GM18520 (cell line): ENCODE data around the gene TFAP2A.

Experiments used
- ATAC-seq: cut with Tn5 transposase; IDR thresholded peaks from one replicate; pipeline ENCODE4 v1.9.1; 2021; ENCODE audit not compliant: unreplicated experiment

The TFAP2A gene

DNA sequence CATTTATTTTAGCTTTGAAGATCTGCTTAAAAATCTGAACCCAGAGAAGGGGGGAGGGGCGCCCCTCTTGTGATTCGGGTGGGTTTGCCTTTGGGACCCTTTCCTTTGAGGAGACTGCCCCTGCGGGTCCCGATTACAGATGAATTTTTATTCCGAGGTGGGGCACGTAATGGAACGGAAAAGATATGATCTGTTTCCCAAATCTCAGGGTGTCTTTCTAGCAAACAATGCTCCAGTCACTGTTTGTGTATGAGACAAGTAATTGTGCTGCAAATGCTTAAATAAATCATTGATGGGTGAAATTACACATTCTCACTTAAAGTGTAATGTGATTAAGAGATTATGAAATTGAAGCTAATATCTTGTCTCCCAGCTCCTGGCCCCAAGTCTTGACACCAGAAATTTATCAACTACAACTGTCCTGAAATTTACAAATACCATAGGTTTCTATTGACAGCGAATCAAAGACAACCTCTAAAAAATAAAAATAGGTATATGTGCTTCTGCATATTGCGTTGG lies 30.7 kb downstream of the TFAP2A start:
- ATAC-seq, result no peak

DNA sequence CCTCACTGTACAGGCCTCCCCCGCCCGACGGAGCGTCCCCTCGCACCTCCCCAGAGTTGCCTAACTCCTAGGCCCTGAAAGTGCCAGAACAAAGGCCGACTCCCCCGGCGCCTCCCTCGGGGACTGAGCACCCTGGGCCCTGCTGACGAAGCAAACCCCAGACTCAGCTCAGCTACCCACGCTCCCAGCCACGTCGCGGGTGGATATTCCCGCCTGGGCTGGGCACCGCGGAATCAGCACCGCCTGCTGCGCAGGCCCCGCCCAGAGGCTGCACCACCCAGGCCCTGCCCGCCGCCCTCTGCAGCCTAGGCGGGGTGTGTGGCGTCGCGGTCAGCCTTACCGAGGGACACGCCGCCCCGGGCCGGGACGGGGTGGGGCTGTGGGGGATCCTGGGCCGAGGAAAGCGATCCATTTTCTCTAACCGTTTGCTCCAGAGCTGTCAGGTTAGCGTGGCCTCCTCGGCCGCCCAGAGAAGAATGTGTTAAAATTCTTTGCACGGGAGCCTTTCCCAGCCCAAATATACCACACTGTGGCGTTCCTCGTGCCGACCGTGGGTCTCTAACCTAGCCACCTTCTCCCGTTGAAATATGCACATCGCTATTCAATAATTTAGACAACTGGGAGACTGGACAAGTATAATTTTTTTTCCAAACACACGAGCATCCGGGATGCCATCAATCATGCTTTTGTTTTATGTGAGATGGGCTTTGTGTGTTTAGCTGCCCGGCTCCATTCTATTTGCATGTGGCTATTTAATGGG lies 31.4 kb downstream of the TFAP2A start:
- ATAC-seq, result no peak

DNA sequence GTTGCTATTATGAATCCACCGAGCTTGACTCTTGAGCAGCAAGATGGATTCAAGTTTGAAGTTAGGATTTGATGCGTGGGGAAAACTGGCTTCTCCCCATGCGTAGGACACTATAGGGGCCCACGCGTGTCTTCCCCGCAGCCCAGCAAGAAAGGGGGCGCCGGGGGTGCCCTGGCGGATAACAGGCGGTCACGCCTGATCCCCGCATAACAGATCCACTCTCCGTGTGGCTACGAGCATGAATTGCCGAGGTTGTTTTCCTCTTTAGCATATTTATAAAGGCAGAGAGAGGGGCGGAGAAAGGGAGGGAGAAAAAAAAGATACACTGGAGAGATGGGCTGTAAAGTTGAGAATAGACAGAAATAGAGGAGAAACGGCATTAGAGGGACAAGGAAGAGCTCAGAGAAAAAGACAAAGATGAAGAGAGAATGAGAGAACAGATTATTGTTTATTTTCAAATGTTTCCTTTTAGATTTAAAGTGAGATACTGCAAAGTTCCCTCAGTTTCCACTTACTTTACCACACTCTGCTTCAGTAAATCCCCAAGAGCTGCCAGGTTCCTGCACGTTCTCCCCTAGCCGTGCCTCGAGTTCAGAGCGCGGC lies 32.0 kb downstream of the TFAP2A start:
- no peak for ATAC-seq

GRCh38 chr6:10382322-10382721 lies 32.6 kb downstream of the TFAP2A start:
- no peak for ATAC-seq

DNA sequence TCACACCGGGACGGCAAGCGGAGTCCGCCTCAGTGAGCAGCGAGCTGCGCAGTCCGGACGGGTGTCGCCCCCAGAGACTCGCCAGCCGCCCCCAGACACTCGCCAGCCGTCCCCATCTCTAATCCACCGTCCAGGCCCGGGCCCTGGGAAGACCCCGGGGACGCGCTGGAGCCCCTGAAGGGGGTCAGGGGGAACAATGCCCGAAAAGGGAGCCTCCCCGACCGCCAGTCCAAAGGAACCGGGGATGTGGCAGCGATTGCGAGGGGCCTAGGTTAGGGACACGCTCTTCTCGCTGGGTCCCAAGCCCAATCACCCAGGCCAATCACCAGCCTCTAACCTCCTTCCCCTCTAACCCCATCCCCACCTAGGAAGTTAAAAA lies 33.1 kb downstream of the TFAP2A start:
- ATAC-seq, result no peak

DNA sequence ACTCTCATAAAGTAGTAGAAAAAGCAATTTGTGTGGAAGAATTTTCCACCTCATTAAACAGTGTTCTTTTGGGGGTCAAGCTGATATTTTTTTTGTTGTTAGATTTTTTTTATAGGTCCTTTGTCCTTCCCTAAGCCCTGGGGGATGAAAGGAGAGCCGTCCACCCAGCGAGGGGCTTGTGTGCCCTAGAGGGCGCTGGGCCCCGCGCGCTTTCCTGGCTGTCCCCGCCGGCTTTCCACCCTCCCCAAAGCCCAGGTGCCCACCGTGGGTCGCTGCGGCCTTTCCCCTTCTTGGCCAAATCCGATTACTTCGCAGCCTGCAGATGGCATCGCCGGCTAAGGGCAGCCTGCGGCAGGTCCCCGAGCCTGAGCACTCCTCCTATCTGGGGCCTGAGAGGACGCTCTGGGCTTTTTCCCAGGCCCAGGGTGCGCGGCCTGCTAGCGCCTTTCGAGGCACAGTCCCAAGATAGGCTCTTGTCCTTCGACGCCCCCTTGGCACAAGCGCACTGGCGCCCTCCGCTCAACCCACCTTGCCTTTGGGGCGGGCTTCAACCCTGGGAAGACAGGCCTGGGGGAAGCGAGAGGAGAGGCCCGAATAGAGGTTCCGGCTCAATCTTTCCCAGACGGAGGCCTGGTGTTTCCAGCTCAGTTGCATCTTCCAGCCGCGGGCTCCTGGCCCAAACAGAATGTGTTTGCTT lies 33.6 kb downstream of the TFAP2A start:
- no peak for ATAC-seq

DNA sequence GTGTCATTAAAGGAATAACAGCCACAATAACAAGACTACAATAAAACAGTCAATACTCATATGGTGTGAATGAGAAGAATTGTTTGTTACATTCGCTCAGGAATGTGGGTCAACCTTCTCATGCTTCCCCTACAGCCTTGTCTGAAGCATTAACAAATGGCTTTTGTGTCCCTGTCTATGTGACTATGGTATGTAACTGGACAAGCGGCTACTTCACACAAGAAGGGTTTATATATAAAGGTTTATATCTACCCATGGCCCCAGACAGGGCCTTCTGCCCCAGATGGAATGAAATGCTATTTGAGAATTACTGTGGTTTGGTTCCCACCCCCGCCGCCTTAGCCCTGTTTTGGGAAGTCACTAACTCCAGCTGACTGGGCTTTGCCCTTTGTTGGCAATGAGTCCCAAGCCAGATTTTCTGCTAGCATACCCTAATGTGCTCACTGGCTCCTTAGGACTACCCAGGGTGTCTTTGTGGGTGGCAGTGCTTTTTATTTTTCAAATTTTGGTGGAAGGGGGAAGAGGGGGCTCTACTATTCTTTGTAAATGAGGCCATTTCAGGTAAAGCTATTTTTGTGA lies 39.4 kb downstream of the TFAP2A start:
- ATAC-seq, result no peak

DNA sequence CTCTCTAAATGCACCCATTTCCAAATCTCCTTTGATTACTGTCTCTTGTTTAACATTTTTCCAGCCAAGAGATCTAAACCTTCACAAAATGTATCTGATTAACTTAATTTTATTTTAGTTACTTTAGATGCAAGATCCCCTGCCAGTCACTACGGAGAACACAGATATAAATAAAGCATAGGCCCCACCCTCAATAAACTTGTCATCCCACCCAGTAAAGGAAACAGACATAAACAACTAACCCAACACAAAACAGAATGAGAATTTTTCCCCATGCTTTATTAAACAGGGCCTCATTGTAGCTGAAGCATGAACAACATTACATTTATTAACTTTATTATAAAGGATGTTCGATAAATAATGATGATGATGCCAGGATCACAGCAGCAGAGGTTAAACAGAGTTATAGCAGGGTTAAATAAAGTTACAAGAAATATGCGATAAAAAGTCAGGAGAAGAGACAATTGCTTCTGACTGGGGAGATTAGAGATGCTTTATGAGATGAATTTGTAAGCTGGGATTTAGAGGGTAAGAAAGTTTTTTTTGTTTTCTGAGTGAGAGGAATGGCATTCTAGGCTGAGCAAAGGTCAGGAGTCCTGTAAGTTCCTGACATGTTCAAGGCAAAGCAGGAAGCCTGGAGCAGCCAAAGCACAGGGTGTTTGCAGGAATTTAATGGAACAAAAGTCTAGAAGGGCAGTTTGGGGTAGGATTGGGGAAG lies 41.1 kb downstream of the TFAP2A start:
- ATAC-seq, result no peak

DNA sequence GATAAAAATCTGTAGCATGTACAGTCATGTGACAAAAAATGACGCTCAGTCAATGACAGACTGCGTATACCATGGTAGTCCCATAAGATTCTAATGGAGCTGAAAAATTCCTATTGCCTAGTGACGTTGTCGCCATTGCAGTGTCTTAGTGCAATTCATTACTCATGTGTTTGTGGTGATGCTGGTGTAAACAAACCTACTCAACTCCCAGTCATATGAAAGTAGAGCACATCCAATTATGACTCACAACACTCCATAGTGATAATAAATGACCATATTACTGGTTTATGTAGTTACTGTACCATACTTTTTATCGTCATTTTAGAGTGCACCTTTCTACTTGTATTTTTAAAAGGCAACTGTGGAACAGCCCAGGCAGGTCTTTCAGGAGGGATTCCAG lies 45.0 kb downstream of the TFAP2A start:
- peak; percentile 55 for ATAC-seq

- ATAC-seq, result no peak
Observed at GRCh38 chr6:10368861-10369260, 46.0 kb downstream of the TFAP2A start.

- no peak for ATAC-seq
Observed at GRCh38 chr6:10363911-10364310, 51.0 kb downstream of the TFAP2A start.

DNA sequence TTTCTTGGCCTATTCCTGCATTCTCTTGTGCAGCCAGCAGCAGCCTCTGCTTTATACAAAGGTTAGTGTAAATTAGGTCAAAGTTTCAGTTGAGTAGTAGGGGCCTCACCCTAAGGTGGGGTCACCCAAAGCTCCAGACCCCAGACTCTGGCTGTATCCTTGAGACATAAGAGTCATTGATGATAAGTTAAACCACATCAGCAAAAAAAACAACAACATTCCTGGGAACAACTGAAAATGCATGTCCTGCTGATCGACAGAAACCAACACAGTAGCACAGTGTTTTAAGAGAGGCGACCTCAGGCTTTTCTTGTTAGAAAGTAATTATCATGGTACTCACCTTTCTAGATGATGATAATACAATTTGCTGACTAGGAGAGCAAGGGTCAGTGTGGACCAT lies 52.6 kb downstream of the TFAP2A start:
- ATAC-seq, result no peak

DNA sequence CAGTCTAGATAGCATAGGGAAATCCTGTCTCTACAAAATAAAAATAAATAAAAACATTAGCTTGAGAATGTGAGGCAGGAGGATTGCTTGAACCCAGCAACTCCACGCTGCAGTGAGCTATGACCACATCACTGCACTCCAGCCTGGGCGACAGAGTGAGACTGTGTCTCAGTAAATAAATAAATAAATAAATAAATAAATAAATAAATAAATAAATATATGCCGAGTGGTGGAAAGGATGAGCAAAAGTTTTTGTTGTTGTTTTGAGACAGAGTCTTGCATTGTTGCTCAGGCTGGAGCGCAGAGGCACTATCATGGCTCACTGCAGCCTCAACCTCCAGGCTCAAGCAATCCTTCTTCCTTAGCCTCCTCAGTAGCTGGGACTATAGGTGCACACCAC lies 53.4 kb downstream of the TFAP2A start:
- no peak for ATAC-seq

GRCh38 chr6:10359581-10359980 lies 55.3 kb downstream of the TFAP2A start:
- ATAC-seq, result no peak

GRCh38 chr6:10355115-10355702 lies 59.7 kb downstream of the TFAP2A start:
- no peak for ATAC-seq

- no peak for ATAC-seq
Observed at GRCh38 chr6:10351791-10352190, 63.1 kb downstream of the TFAP2A start.

DNA sequence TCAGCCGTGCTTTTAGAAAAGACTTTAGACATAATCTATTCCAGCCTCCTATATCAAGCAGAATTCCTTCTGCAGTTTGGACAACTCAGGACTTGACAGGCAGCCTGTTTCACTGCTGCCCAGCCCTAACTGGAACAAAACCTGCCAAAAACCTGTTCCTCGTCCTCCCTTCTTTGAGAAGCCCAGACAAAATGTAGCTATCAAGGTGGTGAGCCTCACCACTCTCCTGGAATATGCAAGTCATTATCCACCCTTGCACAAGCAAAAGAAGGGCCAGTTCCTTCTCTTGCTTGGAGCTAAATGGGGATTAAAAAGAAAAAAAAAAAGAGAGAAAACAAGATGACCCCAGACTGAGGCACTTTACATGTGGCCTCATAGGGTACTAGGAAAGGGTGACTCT lies 64.2 kb downstream of the TFAP2A start:
- ATAC-seq, result no peak

- no peak for ATAC-seq
Observed at GRCh38 chr6:10347561-10348327, 67.1 kb downstream of the TFAP2A start.
